ENCODE results near the gene PHLDA3. TPM values are rescaled to one million over a fixed set of nuclear protein-coding genes. Genes with fewer than 3 reads are reported as not detected.
"Not testable (repeated sequence)": the region's sequence is repeated elsewhere in the genome, so short reads cannot be mapped to it uniquely, and the experiment has no call there.

PHLDA3 gene
- total RNA-seq, 1 donor from 2014 or later: 18.5 TPM

GRCh38 chr1:201475915-201476669 lies 7.1 kb upstream of the PHLDA3 start:
- Mint-ChIP-seq H3K36me3 (ENCODE audit: unreplicated experiment) (no peaks in the 10 kb centered on the region), H3K27ac (ENCODE audit: unreplicated experiment) (no peak overlapping the region), H3K27me3 (ENCODE audit: unreplicated experiment) (peaks cover 15% of the 10 kb centered on the region), H3K4me3 (ENCODE audit: unreplicated experiment) (no peak overlapping the region), H3K9me3 (ENCODE audit: unreplicated experiment) (peaks cover 4% of the 10 kb centered on the region), H3K4me1 (ENCODE audit: low read depth, unreplicated experiment) (peaks cover 2% of the 10 kb centered on the region)
- DNase-seq: no peak
- TF ChIP-seq CTCF (IDR thresholded peaks at IDR 0.05; ENCODE audit: partially characterized antibody, unreplicated experiment): no peak

GRCh38 chr1:201475130-201475529 lies 6.1 kb upstream of the PHLDA3 start:
- Mint-ChIP-seq H3K36me3 (ENCODE audit: unreplicated experiment) (no peaks in the 10 kb centered on the region), H3K27ac (ENCODE audit: unreplicated experiment) (no peak overlapping the region), H3K4me3 (ENCODE audit: unreplicated experiment) (no peak overlapping the region), H3K4me1 (ENCODE audit: low read depth, unreplicated experiment) (peaks cover 3% of the 10 kb centered on the region), H3K27me3 (ENCODE audit: unreplicated experiment) (peaks cover 15% of the 10 kb centered on the region), H3K9me3 (ENCODE audit: unreplicated experiment) (peaks cover 2% of the 10 kb centered on the region)
- no peak for DNase-seq
- TF ChIP-seq CTCF (IDR thresholded peaks at IDR 0.05; ENCODE audit: partially characterized antibody, unreplicated experiment): no peak

GRCh38 chr1:201473296-201473695 lies 4.3 kb upstream of the PHLDA3 start:
- H3K4me1 Mint-ChIP-seq (ENCODE audit: low read depth, unreplicated experiment): peaks cover 7% of the 10 kb centered on the region
- H3K9me3 Mint-ChIP-seq (ENCODE audit: unreplicated experiment): peaks cover 5% of the 10 kb centered on the region
- no peak overlapping the region for H3K27ac Mint-ChIP-seq (ENCODE audit: unreplicated experiment)
- TF ChIP-seq CTCF (IDR thresholded peaks at IDR 0.05; ENCODE audit: partially characterized antibody, unreplicated experiment): no peak
- DNase-seq: no peak
- no peak overlapping the region for H3K4me3 Mint-ChIP-seq (ENCODE audit: unreplicated experiment)
- H3K36me3 Mint-ChIP-seq (ENCODE audit: unreplicated experiment): no peaks in the 10 kb centered on the region
- peaks cover 19% of the 10 kb centered on the region for H3K27me3 Mint-ChIP-seq (ENCODE audit: unreplicated experiment)

- H3K36me3 Mint-ChIP-seq (ENCODE audit: unreplicated experiment); H3K4me3 Mint-ChIP-seq (ENCODE audit: unreplicated experiment); H3K27ac Mint-ChIP-seq (ENCODE audit: unreplicated experiment); DNase-seq; H3K9me3 Mint-ChIP-seq (ENCODE audit: unreplicated experiment); H3K4me1 Mint-ChIP-seq (ENCODE audit: low read depth, unreplicated experiment): not testable (repeated sequence)
- H3K27me3 Mint-ChIP-seq (ENCODE audit: unreplicated experiment): peaks cover 18% of the 10 kb centered on the region
These were observed 3.3 kb upstream of the PHLDA3 start for GRCh38 chr1:201472321-201472720.

GRCh38 chr1:201471772-201472171 lies 2.8 kb upstream of the PHLDA3 start:
- Mint-ChIP-seq H3K9me3 (ENCODE audit: unreplicated experiment) (peaks cover 7% of the 10 kb centered on the region), H3K27me3 (ENCODE audit: unreplicated experiment) (peaks cover 18% of the 10 kb centered on the region), H3K27ac (ENCODE audit: unreplicated experiment) (no peak overlapping the region), H3K36me3 (ENCODE audit: unreplicated experiment) (no peaks in the 10 kb centered on the region), H3K4me3 (ENCODE audit: unreplicated experiment) (no peak overlapping the region), H3K4me1 (ENCODE audit: low read depth, unreplicated experiment) (peaks cover 8% of the 10 kb centered on the region)
- no peak for DNase-seq
- no peak for TF ChIP-seq CTCF (IDR thresholded peaks at IDR 0.05; ENCODE audit: partially characterized antibody, unreplicated experiment)

Measured in glutamatergic neuron (in vitro differentiated cells).